OCI-LY3 (cell line): ENCODE data around the gene C17orf100.
"Not testable (repeated sequence)": the region's sequence is repeated elsewhere in the genome, so short reads cannot be mapped to it uniquely, and the experiment has no call there.

Experiments used
- H2AFZ ChIP-seq: fragments of 200-600, 300-600 bp; shearing (Covaris generic); 2 replicates; pipeline ENCODE4 v1.6.0; 2014; ENCODE audit warnings: antibody characterized with exemption, low read depth, low read length
- H3K27ac ChIP-seq: fragments of 200-600, 300-600 bp; sonication (generic); 2 replicates; pipeline ENCODE4 v1.5.1; 2014; ENCODE audit warnings: mild to moderate bottlenecking, low read length, moderate library complexity, mixed read lengths
- H3K27me3 ChIP-seq: fragments of 200-600, 300-600 bp; sonication (generic); 2 replicates; pipeline ENCODE4 v1.6.1; 2014; ENCODE audit warnings: low read depth, low read length, mixed read lengths
- H3K36me3 ChIP-seq: fragments of 200-600, 300-600 bp; sonication (generic); replicated peaks from 2 replicates; pipeline ENCODE3; 2014; ENCODE audit warnings: low read depth, low read length, mixed read lengths
- H3K4me1 ChIP-seq: fragments of 300-600, 200-600 bp; sonication (generic); 2 replicates; pipeline ENCODE4 v1.6.1; 2014; ENCODE audit warnings: low read length, mixed read lengths
- H3K4me2 ChIP-seq: fragments of 200-600, 300-600 bp; sonication (generic); 2 replicates; pipeline ENCODE4 v1.6.1; 2014; ENCODE audit warnings: low read length, mixed read lengths
- H3K4me3 ChIP-seq: fragments of 300-600, 200-600 bp; sonication (generic); 2 replicates; pipeline ENCODE4 v1.5.1; 2014; ENCODE audit warnings: antibody characterized with exemption, mild to moderate bottlenecking, low read length, moderate library complexity
- H3K79me2 ChIP-seq: fragments of 300-600, 200-600 bp; shearing (Covaris generic); 2 replicates; pipeline ENCODE4 v1.6.1; 2014; ENCODE audit warnings: mild to moderate bottlenecking, low read length, mixed read lengths
- H3K9ac ChIP-seq: fragments of 300-600, 200-600 bp; shearing (Covaris generic); 2 replicates; pipeline ENCODE4 v1.6.0; 2014; ENCODE audit warnings: mild to moderate bottlenecking, low read length, moderate library complexity
- H3K9me3 ChIP-seq: fragments of 200-600, 300-600 bp; shearing (Covaris generic); 2 replicates; pipeline ENCODE4 v1.6.1; 2014; ENCODE audit warnings: low read length, mixed read lengths; ENCODE audit not compliant: insufficient read depth
- H4K20me1 ChIP-seq: fragments of 200-600, 300-600 bp; sonication (generic); 2 replicates; pipeline ENCODE4 v1.6.1; 2016; ENCODE audit warnings: low read length, mixed read lengths; ENCODE audit not compliant: insufficient read depth
- CTCF ChIP-seq: fragments of 200-600, 300-600 bp; sonication (generic); IDR thresholded peaks from 2 replicates; pipeline ENCODE4 v1.5.1; 2014; ENCODE audit warnings: antibody characterized with exemption, low read length, low read depth
- EZH2phosphoT487 ChIP-seq: fragments of 200-600 bp; shearing (Covaris generic); IDR thresholded peaks from 2 replicates; pipeline ENCODE4 v1.6.1; 2018; ENCODE audit warnings: antibody characterized with exemption, mixed run types, low read depth

The C17orf100 gene

GRCh38 chr17:6643451-6644125 lies 8.0 kb upstream of the C17orf100 start:
- Histone ChIP-seq H3K79me2 (peaks cover 57% of the 10 kb centered on the region), H2AFZ (no peak overlapping the region), H3K27me3 (no peaks in the 10 kb centered on the region), H3K9ac (no peak overlapping the region), H3K27ac (no peak overlapping the region), H4K20me1 (peaks cover 3% of the 10 kb centered on the region; the same call in 1 of the 2 replicates), H3K4me2 (no peak overlapping the region), H3K9me3 (no peaks in the 10 kb centered on the region), H3K4me3 (no peak overlapping the region), H3K4me1 (peaks cover 8% of the 10 kb centered on the region), H3K36me3 (peaks cover 36% of the 10 kb centered on the region)
- no peak for TF ChIP-seq CTCF
- TF ChIP-seq EZH2phosphoT487: no peak

- peak; percentile 30 for TF ChIP-seq CTCF
- TF ChIP-seq EZH2phosphoT487: no peak
- H3K27ac ChIP-seq: no peak overlapping the region
- H3K9me3 ChIP-seq: no peaks in the 10 kb centered on the region
- H3K4me3 ChIP-seq: no peak overlapping the region
- no peak overlapping the region for H3K9ac ChIP-seq
- peaks cover 3% of the 10 kb centered on the region; the same call in 1 of the 2 replicates for H4K20me1 ChIP-seq
- peaks cover 49% of the 10 kb centered on the region for H3K79me2 ChIP-seq
- peaks cover 38% of the 10 kb centered on the region for H3K36me3 ChIP-seq
- H3K4me1 ChIP-seq: peaks cover 10% of the 10 kb centered on the region
- no peaks in the 10 kb centered on the region for H3K27me3 ChIP-seq
- no peak overlapping the region for H2AFZ ChIP-seq
- H3K4me2 ChIP-seq: no peak overlapping the region
Measured at GRCh38 chr17:6648181-6648580, 3.4 kb upstream of the C17orf100 start.

DNA sequence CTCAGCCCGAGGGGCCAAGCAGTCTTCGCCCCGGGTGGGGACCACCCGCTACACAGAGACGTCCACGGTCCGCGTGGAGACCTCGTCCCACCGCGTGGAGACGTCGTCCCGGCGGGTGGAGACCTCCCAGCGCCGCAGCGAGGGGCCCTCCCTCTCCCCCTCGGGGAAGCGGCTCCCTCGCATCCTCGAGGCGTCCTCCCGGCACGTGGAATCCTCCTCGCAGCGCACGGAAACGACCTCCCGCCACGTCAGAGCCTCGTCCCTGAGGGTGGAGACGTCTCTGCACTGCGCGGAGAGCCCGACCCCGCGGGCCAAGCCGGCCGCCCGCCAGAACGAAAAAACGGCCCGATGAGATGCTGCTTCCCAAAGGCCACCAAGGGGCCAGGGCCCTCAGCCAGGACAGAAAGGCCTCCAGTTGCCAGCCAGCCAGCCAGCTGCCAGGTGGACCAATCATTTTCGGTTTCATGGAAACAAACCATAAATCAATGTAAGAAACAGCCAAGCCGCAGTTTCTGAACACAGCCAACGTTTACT lies 424 bp downstream of the C17orf100 start:
- H3K9ac ChIP-seq: peak overlapping the region; percentile 42; the same call in 1 of the 2 replicates
- no peak overlapping the region for H2AFZ ChIP-seq
- peaks cover 10% of the 10 kb centered on the region for H3K4me1 ChIP-seq
- no peak for TF ChIP-seq EZH2phosphoT487
- TF ChIP-seq CTCF: no peak
- peak overlapping the region; percentile 82 for H3K4me2 ChIP-seq
- no peaks in the 10 kb centered on the region for H3K27me3 ChIP-seq
- H3K4me3 ChIP-seq: peak overlapping the region; percentile 100
- no peaks in the 10 kb centered on the region; the same call in 1 of the 2 replicates for H4K20me1 ChIP-seq
- H3K79me2 ChIP-seq: peaks cover 43% of the 10 kb centered on the region
- H3K9me3 ChIP-seq: no peaks in the 10 kb centered on the region
- peaks cover 21% of the 10 kb centered on the region for H3K36me3 ChIP-seq
- no peak overlapping the region for H3K27ac ChIP-seq

DNA sequence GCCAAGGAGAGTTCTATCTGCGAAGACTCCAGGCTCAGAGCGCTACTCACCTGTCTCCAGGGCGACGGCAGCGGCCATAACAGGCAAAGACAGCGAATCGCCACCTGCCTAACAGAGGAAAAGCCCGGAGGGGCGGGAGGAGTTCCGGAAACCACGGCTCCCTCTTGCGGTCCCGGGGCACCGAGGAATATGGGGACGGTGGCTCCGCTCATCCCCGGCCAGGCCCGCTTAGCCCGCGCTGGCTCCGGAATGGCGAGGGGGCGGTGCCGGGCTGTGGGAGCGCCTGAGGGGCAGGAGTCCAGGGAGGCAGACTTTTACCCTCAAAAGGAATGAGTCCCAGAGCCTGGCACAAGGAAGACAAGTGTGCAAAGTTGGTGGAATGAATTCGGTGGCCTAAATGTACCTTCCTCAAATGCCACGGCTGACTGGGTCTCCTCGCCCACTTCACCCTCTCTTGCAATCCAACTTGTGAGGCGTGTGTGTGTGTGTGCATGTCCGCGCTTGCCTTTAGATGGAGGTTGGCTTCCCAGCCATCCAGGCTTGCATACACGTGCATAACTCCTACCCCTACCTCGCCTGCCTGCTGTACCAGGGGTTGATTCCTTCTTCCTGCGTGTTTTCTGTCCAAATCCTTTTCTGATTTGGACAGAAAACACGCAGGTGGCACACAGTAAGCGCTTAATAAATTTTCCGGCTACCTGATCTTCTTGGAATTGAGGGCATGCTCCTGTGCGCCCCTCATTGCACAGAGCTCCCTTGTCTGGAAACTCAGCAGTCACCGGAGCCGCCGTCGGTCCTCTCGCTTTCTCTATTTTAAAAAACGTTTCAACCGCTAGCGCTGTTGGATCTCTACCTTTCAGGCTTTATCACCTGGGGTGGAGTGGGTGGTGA lies 3.5 kb downstream of the C17orf100 start:
- H4K20me1 ChIP-seq: no peaks in the 10 kb centered on the region
- no peak overlapping the region for H3K4me2 ChIP-seq
- no peaks in the 10 kb centered on the region for H3K9me3 ChIP-seq
- no peaks in the 10 kb centered on the region for H3K36me3 ChIP-seq
- H3K27me3 ChIP-seq: no peaks in the 10 kb centered on the region
- no peak for TF ChIP-seq CTCF
- no peak for TF ChIP-seq EZH2phosphoT487
- no peak overlapping the region for H2AFZ ChIP-seq
- no peak overlapping the region for H3K27ac ChIP-seq
- peaks cover 16% of the 10 kb centered on the region for H3K79me2 ChIP-seq
- peaks cover 10% of the 10 kb centered on the region for H3K4me1 ChIP-seq
- no peak overlapping the region for H3K4me3 ChIP-seq
- no peak overlapping the region for H3K9ac ChIP-seq

- H3K27me3 ChIP-seq, H3K79me2 ChIP-seq, H3K4me3 ChIP-seq, H3K9me3 ChIP-seq, H3K4me2 ChIP-seq, H3K27ac ChIP-seq, H3K36me3 ChIP-seq, H3K9ac ChIP-seq, H2AFZ ChIP-seq, H4K20me1 ChIP-seq: not testable (repeated sequence)
- H3K4me1 ChIP-seq: peaks cover 13% of the 10 kb centered on the region
Measured at GRCh38 chr17:6655732-6656361, 4.3 kb downstream of the C17orf100 start.
